HG03378 (cell line): Measurements from ENCODE around the gene IL11RA.
"Not testable (repeated sequence)": the region's sequence is repeated elsewhere in the genome, so short reads cannot be mapped to it uniquely, and the experiment has no call there.

Experiments used
- ATAC-seq: cut with Tn5 transposase; IDR thresholded peaks from one replicate; pipeline ENCODE4 v1.9.1; 2021; ENCODE audit warnings: mild to moderate bottlenecking, moderate library complexity; ENCODE audit not compliant: unreplicated experiment

IL11RA gene

GRCh38 chr9:34628656-34629490, 23.1 kb upstream of the IL11RA start, which contains the start of gene ARID3C:
Gene ARID3C, minus strand, starts transcription at chr9:34629066. Its CDS starts 1,052 bp downstream, at chr9:34628014.
- no peak for ATAC-seq

GRCh38 chr9:34629491-34629808, 22.5 kb upstream of the IL11RA start:
- no peak for ATAC-seq

- ATAC-seq = no peak
Measured at GRCh38 chr9:34630402-34631154, 21.4 kb upstream of the IL11RA start.

GRCh38 chr9:34633166-34633565, 18.8 kb upstream of the IL11RA start:
- ATAC-seq = no peak

GRCh38 chr9:34633851-34634550, 18.0 kb upstream of the IL11RA start:
- peak; percentile 43 for ATAC-seq

- ATAC-seq = no peak
Measured at GRCh38 chr9:34634551-34635248, 17.3 kb upstream of the IL11RA start.

- ATAC-seq = no peak
Measured at GRCh38 chr9:34635556-34635955, 16.4 kb upstream of the IL11RA start.

- peak; percentile 14 for ATAC-seq
Measured at GRCh38 chr9:34636791-34637355, 15.1 kb upstream of the IL11RA start.

- peak; percentile 67 for ATAC-seq
Measured at GRCh38 chr9:34637356-34638137, 14.4 kb upstream of the IL11RA start, which contains the start of gene SIGMAR1. Gene SIGMAR1, minus strand, starts transcription at chr9:34637787. Its CDS starts 90 bp downstream, at chr9:34637697.

GRCh38 chr9:34638138-34638445, 13.9 kb upstream of the IL11RA start:
- ATAC-seq = no peak

GRCh38 chr9:34639322-34639721, 12.7 kb upstream of the IL11RA start:
- ATAC-seq = not testable (repeated sequence)

- no peak for ATAC-seq
Measured at GRCh38 chr9:34642679-34643078, 9.3 kb upstream of the IL11RA start.

- ATAC-seq = no peak
Measured at GRCh38 chr9:34644766-34645314, 7.1 kb upstream of the IL11RA start.

GRCh38 chr9:34646211-34647083, 5.5 kb upstream of the IL11RA start, which contains the start of gene GALT:
Gene GALT, plus strand, starts transcription at chr9:34646675. Its CDS starts 30 bp downstream, at chr9:34646705.
- ATAC-seq = peak; percentile 69

- ATAC-seq = no peak
Measured at GRCh38 chr9:34647084-34647403, 4.9 kb upstream of the IL11RA start.

- no peak for ATAC-seq
Measured at GRCh38 chr9:34647651-34648050, 4.3 kb upstream of the IL11RA start.

- ATAC-seq = no peak
Measured at GRCh38 chr9:34648673-34649072, 3.3 kb upstream of the IL11RA start.

GRCh38 chr9:34650816-34651215, 1.2 kb upstream of the IL11RA start:
- no peak for ATAC-seq

- no peak for ATAC-seq
Measured at GRCh38 chr9:34651321-34651720, 664 bp upstream of the IL11RA start.
